Lung (tissue), 12 donors: Measurements from ENCODE around the gene DCUN1D3. TPM values are rescaled to one million over a fixed set of nuclear protein-coding genes. Genes with fewer than 3 reads are reported as not detected.

Experiments used
- ATAC-seq: fragments of 200-7000 bp; cut with Tn5 transposase; one replicate; pipeline ENCODE4 v1.9.1; 2020; ENCODE audit warnings: moderate number of reproducible peaks; ENCODE audit not compliant: insufficient read depth, low FRiP score
- DNase-seq, 3 donors: peaks; one replicate each; pipeline ENCODE4 v3.0.0-alpha.2; 2013 to 2017
- H3K27ac ChIP-seq, 2 donors: one replicate each; pipeline ENCODE4 v1.5.1; 2013; ENCODE audit warnings: mild to moderate bottlenecking in 2 of 2, moderate library complexity in 2 of 2, control low read depth in 1 of 2, inconsistent platforms in 1 of 2, low read depth in 1 of 2, low read length in 1 of 2
- H3K27me3 ChIP-seq, 3 donors: one replicate each; pipeline ENCODE4 v1.5.1; 2013; ENCODE audit warnings: low read length in 2 of 3; ENCODE audit not compliant: control insufficient read depth in 3 of 3, insufficient read depth in 3 of 3
- H3K36me3 ChIP-seq, 4 donors: one replicate each; pipeline ENCODE4 v1.5.1; 2013; ENCODE audit warnings: low read length in 4 of 4, mild to moderate bottlenecking in 1 of 4, moderate library complexity in 1 of 4; ENCODE audit not compliant: control insufficient read depth in 4 of 4, insufficient read depth in 4 of 4
- H3K4me1 ChIP-seq, 5 donors: one replicate each; pipeline ENCODE4 v1.5.1; 2013; ENCODE audit warnings: low read length in 5 of 5, mild to moderate bottlenecking in 2 of 5, moderate library complexity in 1 of 5; ENCODE audit not compliant: control insufficient read depth in 5 of 5, insufficient read depth in 5 of 5
- H3K4me3 ChIP-seq: one replicate; pipeline ENCODE4 v1.5.1; 2013; ENCODE audit warnings: mild to moderate bottlenecking, control low read depth, moderate library complexity
- H3K9ac ChIP-seq, 2 donors: one replicate each; pipeline ENCODE4 v1.5.1; 2013; ENCODE audit warnings: low read length in 2 of 2, control low read depth in 1 of 2; ENCODE audit not compliant: insufficient read depth in 1 of 2
- H3K9me3 ChIP-seq, 4 donors: one replicate each; pipeline ENCODE4 v1.5.1; 2013; ENCODE audit warnings: low read length in 3 of 4, mild to moderate bottlenecking in 1 of 4, moderate library complexity in 1 of 4; ENCODE audit not compliant: control insufficient read depth in 4 of 4, insufficient read depth in 3 of 4
- CTCF ChIP-seq: IDR thresholded peaks from 2 replicates; pipeline ENCODE4 v1.5.1; 2012; ENCODE audit warnings: mild to moderate bottlenecking; ENCODE audit errors: control extremely low read depth, extremely low read depth
- WGBS, 2 donors: extraction: QIAGEN DNeasy Blood & Tissue Kit; methylation state at CpG; one replicate each; pipeline ENCODE4 v1.1.7; 2013; 5-methylcytosine and 5-hydroxymethylcytosine counted together
- polyA plus RNA-seq, 2 donors: library from polyadenylated mRNA; stranded (reverse); fragments of 200-250 nt; gene quantifications; one replicate each; pipeline ENCODE4 v1.2.1, GENCODE V29; 2013
- total RNA-seq, 2 donors: library from RNA; depleted of rRNA in 1 of 2; stranded (reverse); fragments of >200 nt in 1 of 2; gene quantifications; one replicate each; pipeline ENCODE4 v1.2.1, GENCODE V29; 2014 to 2021
- donor health status: control.
- donor health status: control.
- donor health status: Bipolar disorder and iron deficiency.
- donor health status: healthy.
- donor health status: DM: yes; HTN: yes; CAD: no.

DCUN1D3 gene
- total and polyA plus RNA-seq, 4 donors, result 6.1 to 27.8 (median 9.4) TPM

- H3K9ac ChIP-seq, result no peak overlapping the region
- no peak overlapping the region for H3K4me3 ChIP-seq
- peaks cover 0 to 2% (median 0%) of the 10 kb centered on the region in 4 donors for H3K36me3 ChIP-seq
- no peaks in the 10 kb centered on the region for H3K27me3 ChIP-seq
- 57 to 75% methylated on average over 9 of the region's 9 CpGs for WGBS, 2 donors
- ATAC-seq (no peak), DNase-seq (no peak)
- H3K27ac ChIP-seq, result no peak overlapping the region
- no peaks in the 10 kb centered on the region for H3K9me3 ChIP-seq
- H3K4me1 ChIP-seq, result peaks cover 13 to 61% (median 43%) of the 10 kb centered on the region in 5 donors
- no peak for TF ChIP-seq CTCF
Observed at GRCh38 chr16:20871941-20872815, 28.0 kb downstream of the DCUN1D3 start.

GRCh38 chr16:20871258-20871657, 28.9 kb downstream of the DCUN1D3 start:
- H3K27ac ChIP-seq, result no peak overlapping the region
- H3K9me3 ChIP-seq, result no peaks in the 10 kb centered on the region
- peaks cover 13 to 70% (median 52%) of the 10 kb centered on the region in 5 donors for H3K4me1 ChIP-seq

GRCh38 chr16:20870122-20870820, 29.9 kb downstream of the DCUN1D3 start:
- no peak overlapping the region for H3K4me3 ChIP-seq
- H3K9ac ChIP-seq, result peak overlapping the region in 1 of 2 donors; percentile 7
- H3K27me3 ChIP-seq, result no peaks in the 10 kb centered on the region
- H3K36me3 ChIP-seq, result peaks cover 0 to 1% (median 0%) of the 10 kb centered on the region in 4 donors
- no peaks in the 10 kb centered on the region for H3K9me3 ChIP-seq
- no peak for TF ChIP-seq CTCF
- 52 to 54% methylated on average over 2 of the region's 2 CpGs for WGBS, 2 donors
- ATAC-seq (no peak), DNase-seq (peak; percentile 35 to 75 (median 75))
- H3K27ac ChIP-seq, result peak overlapping the region in 1 of 2 donors; percentile 17
- peaks cover 13 to 72% (median 62%) of the 10 kb centered on the region in 5 donors for H3K4me1 ChIP-seq

More at GRCh38 chr16:20871258-20871657, 28.9 kb downstream of the DCUN1D3 start:
- no peaks in the 10 kb centered on the region for H3K27me3 ChIP-seq
- DNase-seq, result no peak
- H3K9ac ChIP-seq, result no peak overlapping the region
- H3K4me3 ChIP-seq, result no peak overlapping the region
- peaks cover 0 to 2% (median 0%) of the 10 kb centered on the region in 4 donors for H3K36me3 ChIP-seq
- WGBS, 2 donors, result 43 to 93% methylated on average over 2 of the region's 2 CpGs
- ATAC-seq, result no peak
- TF ChIP-seq CTCF, result no peak
